ENCODE measurements around the gene ZNF487. TPM values are rescaled to one million over a fixed set of nuclear protein-coding genes. Genes with fewer than 3 reads are reported as not detected.
"Not testable (repeated sequence)": the region's sequence is repeated elsewhere in the genome, so short reads cannot be mapped to it uniquely, and the experiment has no call there.

The ZNF487 gene
- total RNA-seq, 3 donors from 2014 or later: 4.2 to 7.6 (median 7.5) TPM

GRCh38 chr10:43461950-43462349 is 25.0 kb downstream of the ZNF487 start:
- intact Hi-C loops (cut with DNase I, micrococcal nuclease): loop anchor here (10.0 kb wide), 1 partner anchor 167 kb away; no protein-coding TSS in a partner anchor
- peak in 1 of 3 donors; percentile 83 for DNase-seq
- peak; percentile 87 for ATAC-seq
- H3K4me1 ChIP-seq (ENCODE audit: low read depth): no peaks in the 10 kb centered on the region
- H3K9me3 ChIP-seq: no peaks in the 10 kb centered on the region
- peak; percentile 22 for TF ChIP-seq CTCF (IDR thresholded peaks at IDR 0.05)
- no peak overlapping the region for H3K4me3 ChIP-seq
- no peaks in the 10 kb centered on the region for H3K36me3 ChIP-seq (ENCODE audit: low read depth)

GRCh38 chr10:43465086-43465735 is 28.3 kb downstream of the ZNF487 start:
- not testable (repeated sequence) for H3K4me3 ChIP-seq; ATAC-seq; H3K36me3 ChIP-seq (ENCODE audit: low read depth); H3K9me3 ChIP-seq; DNase-seq; H3K4me1 ChIP-seq (ENCODE audit: low read depth)
- intact Hi-C loops (cut with DNase I, micrococcal nuclease): loop anchor here (10.0 kb wide), 1 partner anchor 170 kb away; no protein-coding TSS in a partner anchor

- not testable (repeated sequence) for H3K36me3 ChIP-seq (ENCODE audit: low read depth); H3K9me3 ChIP-seq; ATAC-seq; H3K4me3 ChIP-seq; H3K4me1 ChIP-seq (ENCODE audit: low read depth); DNase-seq
- intact Hi-C loops (cut with DNase I, micrococcal nuclease): loop anchor here (10.0 kb wide), 1 partner anchor 171 kb away; no protein-coding TSS in a partner anchor
These were observed 28.8 kb downstream of the ZNF487 start for GRCh38 chr10:43465736-43466120.

GRCh38 chr10:43471146-43471545 is 34.2 kb downstream of the ZNF487 start:
- H3K4me1 ChIP-seq (ENCODE audit: low read depth): no peaks in the 10 kb centered on the region
- DNase-seq: no peak
- no peak for ATAC-seq
- H3K36me3 ChIP-seq (ENCODE audit: low read depth): no peaks in the 10 kb centered on the region
- TF ChIP-seq CTCF (IDR thresholded peaks at IDR 0.05): no peak
- H3K9me3 ChIP-seq: no peaks in the 10 kb centered on the region
- intact Hi-C loops (cut with DNase I, micrococcal nuclease): no loop called here
- H3K4me3 ChIP-seq: no peak overlapping the region

- no peaks in the 10 kb centered on the region for H3K36me3 ChIP-seq (ENCODE audit: low read depth)
- no peak for ATAC-seq
- H3K9me3 ChIP-seq: no peaks in the 10 kb centered on the region
- no peak for TF ChIP-seq CTCF (IDR thresholded peaks at IDR 0.05)
- DNase-seq: no peak
- no peaks in the 10 kb centered on the region for H3K4me1 ChIP-seq (ENCODE audit: low read depth)
- no peak overlapping the region for H3K4me3 ChIP-seq
- intact Hi-C loops (cut with DNase I, micrococcal nuclease): no loop called here
These were observed 35.2 kb downstream of the ZNF487 start for GRCh38 chr10:43471935-43472720.

- intact Hi-C loops (cut with DNase I, micrococcal nuclease): no loop called here
- Histone ChIP-seq H3K9me3 (peaks cover 40% of the 10 kb centered on the region), H3K4me1 (ENCODE audit: low read depth) (no peaks in the 10 kb centered on the region), H3K36me3 (ENCODE audit: low read depth) (no peaks in the 10 kb centered on the region), H3K4me3 (no peak overlapping the region)
- DNase-seq (no peak), ATAC-seq (no peak)
- no peak for TF ChIP-seq CTCF (IDR thresholded peaks at IDR 0.05)
These were observed 42.4 kb downstream of the ZNF487 start for GRCh38 chr10:43479275-43479674.
